GM21360 (cell line): ENCODE measurements around the gene ACTL7A.
"Not testable (repeated sequence)": the region's sequence is repeated elsewhere in the genome, so short reads cannot be mapped to it uniquely, and the experiment has no call there.

Source experiments
- ATAC-seq: cut with Tn5 transposase; IDR thresholded peaks from one replicate; pipeline ENCODE4 v1.9.1; 2021; ENCODE audit warnings: mild to moderate bottlenecking, moderate library complexity; ENCODE audit not compliant: unreplicated experiment

Gene ACTL7A

DNA sequence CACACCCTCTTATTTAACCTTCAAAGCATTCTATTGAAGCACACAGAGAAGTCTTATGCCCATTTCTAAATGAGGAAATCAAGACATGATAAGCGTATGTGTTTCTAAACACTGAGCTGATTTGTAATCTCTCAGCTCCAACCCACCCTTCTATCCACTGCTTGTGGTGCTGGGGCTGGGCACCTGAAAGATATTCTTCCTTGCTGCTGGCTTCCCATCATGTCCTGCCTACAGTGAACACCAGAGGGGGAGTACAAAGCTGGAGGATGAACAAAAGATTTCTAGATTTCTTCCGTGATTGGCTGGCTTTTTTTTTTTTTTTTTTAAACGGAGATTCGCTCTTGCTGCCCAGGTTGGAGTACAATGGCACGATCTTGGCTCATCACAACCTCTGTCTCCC is 14.4 kb downstream of the ACTL7A start:
- no peak for ATAC-seq

DNA sequence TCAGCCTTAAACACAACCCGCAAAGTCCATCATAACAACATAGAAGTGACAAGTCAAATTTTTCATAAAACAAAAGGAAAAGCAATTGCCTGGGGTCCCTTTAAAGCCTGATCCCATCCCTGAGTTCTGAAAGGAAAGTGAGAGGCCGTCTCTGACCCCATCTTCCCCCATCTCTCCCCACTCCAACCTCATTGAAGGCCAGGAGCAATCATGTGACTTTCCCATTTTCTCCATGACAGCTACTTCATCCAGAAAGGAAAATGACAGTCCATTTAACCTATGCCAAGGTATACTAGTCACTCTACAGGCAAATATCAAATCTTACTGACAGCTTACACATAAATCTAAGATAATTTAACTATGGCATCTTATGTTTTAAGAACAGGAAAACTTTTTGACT is 15.5 kb downstream of the ACTL7A start:
- no peak for ATAC-seq

DNA sequence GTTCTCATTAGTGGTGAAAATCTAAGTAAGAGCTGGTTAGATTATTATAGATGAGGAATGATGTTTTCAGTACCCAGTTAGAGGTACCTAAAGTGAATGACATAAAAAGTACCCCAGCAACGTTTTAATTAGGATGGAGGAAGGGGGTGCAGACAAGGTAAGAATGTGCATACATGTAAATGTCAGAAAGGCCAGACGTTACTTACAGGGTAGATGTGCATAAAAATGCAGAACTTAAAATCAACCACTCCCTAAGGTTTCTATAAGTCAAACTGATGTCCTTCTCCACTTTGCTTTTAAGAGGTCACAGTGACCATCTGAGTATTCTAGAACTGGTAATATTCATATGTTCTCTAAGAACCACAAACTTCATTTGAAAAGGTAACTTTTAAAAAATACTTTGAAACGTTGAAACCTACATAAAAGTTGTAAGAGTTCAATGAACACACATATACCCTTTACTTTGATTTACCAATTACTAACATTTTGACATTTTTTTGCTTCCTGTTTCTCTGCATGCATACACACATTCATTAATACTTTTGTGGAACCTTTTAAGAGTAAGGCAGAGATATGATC is 18.8 kb downstream of the ACTL7A start:
- ATAC-seq, result no peak

DNA sequence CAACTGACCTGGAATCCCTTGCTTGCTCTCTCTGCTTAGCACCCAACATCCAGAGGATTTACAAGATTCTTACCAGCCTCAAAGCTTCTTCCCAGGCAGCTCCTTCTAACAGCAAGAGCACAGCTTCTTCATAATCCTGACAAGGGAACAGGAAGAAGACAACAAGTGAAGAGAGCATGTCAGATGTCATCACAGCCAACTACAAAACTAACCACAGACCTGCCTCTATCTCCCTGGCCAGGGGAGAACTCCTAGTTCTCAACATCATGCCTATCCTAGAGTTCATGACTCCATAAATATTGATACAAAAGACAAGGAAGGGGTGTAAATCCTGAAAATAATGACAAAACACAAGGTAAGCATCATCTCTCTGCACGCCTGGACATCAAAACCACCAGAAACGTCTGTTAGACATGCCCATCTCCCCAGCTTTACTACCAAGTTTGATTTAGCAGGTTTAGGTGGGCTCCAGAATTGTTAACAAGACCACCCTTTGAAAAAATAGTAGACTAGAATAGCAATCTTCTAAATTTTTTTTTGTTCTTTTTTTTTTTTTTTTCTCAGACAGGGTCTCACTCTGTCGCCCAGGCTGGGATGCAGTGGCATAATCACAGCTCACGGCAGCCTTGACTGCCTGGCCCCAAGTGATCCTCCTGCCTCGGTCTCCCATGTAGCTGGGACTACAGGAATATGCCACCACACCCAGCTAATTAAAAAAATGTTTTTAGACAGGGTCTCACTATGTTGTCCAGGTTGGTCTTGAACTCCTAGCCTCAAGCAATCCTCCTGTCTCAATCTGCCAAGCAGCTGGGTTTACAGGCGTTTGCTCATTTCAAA is 20.2 kb downstream of the ACTL7A start:
- ATAC-seq, result no peak

DNA sequence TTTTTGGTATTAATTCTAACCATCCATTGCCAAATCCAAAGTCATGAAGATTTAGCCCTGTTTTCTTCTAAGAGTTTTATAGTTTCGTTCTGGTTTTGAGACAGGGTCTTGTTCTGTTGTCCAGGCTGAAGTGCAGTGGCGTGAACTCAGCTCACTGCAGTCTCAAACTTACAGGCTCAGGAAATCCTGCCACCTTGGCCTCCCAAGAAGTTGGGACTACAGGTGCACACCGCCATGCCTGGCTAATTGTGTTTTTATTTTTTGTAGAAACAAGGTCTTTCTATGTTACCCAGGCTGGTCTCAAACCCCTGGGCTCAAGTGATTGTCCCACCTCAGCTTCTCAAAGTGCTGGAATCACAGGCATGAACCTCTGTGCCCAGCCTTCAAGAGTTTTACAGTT is 21.0 kb downstream of the ACTL7A start:
- ATAC-seq, result no peak

DNA sequence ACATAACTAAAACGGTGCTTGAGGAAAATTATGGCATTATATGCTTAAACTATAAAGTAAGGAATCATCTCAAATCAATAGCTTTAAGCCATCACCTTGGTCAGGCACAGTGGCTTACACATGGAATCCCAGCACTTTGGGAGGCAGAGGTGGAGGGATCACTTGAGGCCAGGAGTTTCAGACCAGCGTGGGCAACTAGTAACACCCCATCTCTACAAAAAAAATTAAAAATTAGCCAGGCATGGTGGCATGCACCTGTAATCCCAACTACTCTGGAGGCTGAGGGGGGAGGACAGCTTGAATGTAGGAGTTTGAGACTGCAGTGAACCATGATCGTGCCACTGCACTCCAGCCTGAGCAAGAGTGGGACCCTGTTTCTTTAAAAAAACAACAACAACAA is 22.6 kb downstream of the ACTL7A start:
- no peak for ATAC-seq

DNA sequence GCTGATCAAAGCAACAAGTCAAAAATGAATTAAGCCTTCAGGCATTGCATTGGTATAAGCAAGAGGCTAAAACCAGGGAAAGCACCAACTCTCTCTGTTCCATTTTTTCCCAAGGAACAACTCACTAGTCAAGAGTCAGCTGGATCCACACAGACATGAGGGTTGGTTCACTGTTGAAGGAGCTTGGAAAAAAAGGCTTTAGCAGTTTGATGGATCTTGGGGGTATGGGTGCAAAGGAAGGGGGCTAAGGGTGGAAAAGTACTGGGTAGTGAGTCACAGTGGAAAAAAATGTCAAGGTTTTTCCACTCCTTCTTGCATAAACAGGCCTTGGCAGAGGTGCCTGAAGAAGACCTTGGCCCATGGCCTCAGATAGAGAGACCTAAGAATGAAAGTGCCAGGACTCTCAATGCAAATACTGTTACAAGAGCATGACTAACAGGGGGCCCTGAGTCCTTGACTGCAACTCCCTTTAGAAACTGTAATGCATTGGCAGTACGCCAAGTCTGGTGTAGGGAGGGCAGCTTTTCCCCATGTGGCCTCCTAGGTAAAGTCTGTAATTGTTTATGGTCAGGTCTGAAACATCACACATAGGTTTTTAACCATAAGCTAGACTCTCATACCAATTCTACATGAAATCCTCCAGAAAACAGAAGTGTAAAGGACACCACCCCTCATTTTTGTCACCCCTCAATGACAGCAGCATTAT is 23.7 kb downstream of the ACTL7A start:
- ATAC-seq, result peak; percentile 99

DNA sequence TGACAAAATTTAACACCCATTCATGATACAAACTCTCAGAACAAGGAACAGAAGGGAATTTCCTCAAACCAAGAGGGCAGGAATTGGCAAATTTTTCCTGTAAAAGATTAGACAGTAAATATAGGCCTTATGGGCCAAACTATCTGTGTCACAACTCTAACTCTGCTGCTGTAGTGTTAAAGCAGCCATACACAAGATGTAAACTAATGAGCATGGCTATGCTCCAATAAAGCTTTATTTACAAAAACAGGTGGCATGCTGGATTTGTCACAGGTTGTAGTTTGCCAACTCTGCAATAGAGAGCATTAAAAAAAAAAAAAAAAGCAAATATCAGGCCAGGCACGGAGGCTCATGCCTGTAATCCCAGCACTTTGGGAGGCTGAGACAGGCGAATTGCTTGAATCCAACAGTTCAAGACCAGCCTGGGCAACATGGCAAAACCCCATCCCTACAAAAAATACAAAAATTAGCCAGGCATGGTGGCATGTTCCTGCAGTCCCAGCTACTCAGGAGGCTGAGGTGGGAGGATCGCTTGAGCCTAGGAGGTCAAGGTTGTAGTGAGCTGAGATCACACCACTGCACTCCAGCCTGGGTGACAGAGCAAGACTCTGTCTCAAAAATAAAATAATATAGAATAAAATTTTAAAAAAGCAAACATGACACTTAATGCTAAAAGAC is 24.7 kb downstream of the ACTL7A start:
- not testable (repeated sequence) for ATAC-seq

DNA sequence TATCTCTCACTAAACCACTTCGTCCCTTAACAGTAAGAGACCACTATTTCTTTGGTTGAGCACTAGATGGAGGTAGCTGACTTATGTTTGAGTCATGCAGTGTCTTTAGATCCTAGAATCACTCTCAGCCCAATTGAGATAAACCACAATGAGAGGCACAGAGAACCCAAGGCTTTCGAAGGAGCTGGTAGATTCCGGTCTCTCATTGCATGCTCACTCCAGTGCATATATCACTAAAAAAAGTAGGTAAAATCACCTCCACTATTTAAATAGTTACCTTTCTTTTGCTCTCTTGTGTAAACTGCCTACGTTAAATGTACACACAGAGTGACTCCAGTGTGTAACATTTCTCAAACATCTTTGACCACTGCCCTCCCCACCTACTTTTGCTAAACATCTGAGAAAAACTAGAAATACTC is 27.6 kb downstream of the ACTL7A start:
- ATAC-seq, result no peak

DNA sequence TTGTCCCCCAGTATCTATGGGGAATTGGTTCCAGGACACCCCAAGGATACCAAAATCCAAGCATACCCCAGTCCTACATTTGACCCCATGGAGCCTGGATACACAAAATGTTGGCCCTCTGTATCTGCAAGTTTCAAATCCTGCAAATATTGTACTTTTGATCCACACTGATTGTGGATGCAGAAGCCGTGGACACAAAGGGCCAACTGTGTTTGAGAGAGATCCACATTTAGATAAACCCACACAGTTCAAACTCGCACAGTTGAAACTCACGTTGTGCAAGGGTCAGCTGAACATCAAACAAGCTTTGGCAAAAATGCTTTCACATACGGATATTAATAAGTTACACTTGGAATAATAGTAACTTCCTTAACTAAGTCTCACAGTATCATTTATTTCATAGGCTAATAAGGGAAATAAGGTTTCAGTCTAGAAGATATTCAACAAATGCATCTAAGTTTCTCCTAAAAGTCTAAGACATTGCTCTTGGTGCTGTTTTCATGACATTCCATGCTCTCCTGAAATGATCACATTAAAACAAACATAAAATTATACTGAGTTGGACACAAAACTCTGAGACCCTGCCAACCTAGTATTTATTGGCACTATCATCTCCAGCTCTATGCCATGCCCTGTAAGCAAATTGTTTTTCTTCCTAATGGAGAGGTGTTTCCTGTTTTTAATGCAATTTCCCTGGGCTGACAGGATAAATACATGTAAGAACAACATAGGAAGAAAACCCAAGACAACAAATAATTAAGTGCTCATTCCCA is 32.3 kb downstream of the ACTL7A start:
- no peak for ATAC-seq

DNA sequence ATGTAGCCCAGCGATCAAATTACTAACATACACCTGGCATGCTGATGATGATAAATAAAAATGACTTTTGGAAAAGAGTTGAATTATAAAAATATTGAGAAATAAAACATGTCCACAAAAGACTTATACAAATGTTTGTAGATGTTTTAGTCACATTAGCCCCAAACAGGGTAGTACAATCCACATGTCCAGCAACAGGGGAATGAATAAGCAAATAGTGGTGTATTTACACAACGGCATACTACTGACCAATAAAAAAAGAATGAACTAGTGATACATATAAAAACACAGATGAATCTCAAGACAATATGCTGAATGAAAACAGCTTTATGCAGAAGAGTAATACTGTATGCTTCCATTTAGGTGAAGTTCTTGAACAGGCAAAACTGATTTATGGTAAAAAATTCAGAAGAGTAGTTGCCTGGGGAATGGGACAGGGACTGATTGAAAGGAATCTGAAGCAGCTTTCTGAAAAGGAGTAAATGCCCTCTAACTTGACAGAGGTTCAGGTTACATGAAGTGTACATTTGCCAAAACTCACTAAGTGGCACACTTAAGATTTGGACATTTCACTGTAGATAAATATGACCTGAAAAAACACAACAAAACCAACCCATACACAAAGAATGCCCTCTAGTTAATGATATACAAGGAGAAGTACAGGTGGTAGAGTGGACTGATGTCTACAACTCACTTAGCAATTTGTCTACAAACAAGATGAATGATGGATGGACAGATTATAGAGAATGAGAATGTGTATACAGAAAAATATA is 35.4 kb downstream of the ACTL7A start:
- no peak for ATAC-seq

DNA sequence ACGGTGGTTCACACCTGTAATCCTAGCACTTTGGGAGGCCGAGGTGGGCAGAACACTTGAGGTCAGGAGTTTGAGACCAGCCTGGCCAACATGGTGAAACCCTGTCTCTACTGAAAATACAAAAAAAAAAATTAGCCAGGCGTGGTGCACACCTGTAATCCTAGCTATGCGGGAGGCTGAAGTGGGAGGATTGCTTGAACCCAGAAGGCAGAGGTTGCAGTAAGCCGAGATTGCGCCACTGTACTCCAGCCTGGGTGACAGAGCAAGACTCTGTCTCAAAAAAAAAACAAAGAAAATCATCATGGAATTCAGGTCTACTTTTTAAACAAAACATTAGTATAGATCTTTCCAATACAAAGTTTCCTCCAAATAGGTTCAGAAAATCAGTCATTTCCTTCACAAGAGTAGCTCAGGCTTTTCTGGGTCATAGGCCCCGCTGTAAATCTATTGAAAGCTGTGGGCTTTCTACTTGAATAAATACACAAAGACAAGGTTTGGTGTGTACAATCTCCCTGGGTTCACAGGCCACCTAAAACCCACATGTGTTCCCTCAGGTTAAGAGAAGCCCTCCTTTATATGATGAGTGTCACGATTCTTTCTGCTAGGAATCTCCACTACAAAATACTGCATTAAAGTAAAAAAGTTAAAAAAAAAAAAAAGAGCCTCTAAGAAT is 37.1 kb downstream of the ACTL7A start:
- not testable (repeated sequence) for ATAC-seq

DNA sequence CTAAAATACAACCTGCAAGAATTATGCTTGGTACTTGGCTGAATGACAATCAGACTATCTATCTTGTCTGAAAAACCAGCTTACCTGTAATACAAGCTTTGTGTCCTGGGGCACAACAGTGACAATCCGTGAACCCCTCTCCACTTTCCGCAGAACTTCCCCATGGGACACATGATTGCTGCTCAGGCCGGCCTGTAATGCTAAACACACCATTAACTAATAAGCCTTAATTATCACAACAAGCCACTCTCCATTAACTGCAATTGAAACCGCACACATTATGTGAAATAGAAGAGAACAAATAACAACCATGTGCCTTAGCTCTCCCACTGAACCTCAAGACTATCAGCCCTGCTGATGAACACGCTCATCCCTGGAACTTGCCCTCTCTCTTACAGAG is 38.1 kb downstream of the ACTL7A start:
- no peak for ATAC-seq

DNA sequence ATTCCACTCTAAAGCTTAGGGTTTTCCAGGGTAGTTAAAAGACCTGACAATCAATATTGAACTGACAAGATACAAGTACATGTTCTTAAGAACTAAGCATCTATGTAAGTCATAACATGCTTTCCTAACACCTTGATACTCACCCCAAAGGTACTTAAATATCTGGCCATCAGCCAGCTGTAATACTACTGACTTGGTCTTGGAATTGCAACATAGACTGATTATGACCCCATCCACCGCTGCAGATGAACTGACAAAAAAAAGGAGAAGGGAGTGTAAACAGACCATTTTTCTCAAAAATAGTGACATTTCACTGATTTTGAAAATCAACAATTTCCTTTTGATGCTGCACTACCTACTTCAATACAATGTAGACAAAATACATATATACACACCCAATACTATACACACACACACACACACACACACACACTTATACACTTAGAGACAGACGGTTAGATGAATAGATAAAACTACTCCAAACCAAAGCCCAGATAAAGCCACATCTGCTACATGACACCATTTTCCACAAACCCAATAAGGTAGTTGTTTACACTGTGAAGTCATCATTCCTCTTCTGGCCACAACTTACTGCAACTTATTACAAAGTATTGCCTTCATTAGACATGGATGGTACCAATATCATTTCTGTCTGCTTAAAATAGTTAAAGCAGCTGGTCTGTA is 41.5 kb downstream of the ACTL7A start:
- ATAC-seq, result no peak

DNA sequence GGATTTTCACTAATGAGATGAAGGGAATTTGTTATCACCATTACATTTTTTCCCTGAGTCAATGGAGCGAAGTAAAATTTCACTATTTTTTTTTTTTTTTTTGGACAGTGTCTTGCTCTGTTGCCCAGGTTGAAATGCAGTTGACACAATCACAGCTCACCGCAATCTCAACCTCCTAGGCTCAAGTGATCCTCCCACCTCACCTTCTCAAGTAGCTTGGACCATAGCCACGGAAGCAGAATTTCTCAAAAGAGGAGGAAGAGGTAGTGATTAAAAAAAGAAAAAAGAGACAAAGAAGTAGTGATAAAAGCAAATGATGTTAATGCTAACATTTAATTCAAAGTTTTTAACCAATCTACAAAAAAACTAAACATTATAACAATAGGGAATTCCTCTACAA is 42.1 kb downstream of the ACTL7A start:
- ATAC-seq, result no peak

DNA sequence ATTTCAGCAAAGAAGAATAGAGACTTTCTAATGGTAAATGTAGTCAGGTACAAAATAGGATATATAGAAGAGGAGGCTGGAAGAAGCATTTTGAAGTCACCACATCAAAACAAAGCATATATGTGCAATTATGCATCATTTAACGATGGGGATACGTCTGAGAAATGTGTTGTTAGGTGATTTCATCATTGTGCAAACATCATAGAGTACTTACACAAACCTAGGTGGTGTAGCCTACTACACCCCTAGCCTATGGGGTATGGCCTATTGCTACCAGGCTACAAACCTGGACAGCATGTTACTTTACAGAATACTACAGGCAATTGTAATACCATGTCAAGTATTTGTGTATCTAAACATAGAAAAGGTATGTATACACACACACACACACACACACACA is 43.4 kb downstream of the ACTL7A start:
- ATAC-seq, result no peak

DNA sequence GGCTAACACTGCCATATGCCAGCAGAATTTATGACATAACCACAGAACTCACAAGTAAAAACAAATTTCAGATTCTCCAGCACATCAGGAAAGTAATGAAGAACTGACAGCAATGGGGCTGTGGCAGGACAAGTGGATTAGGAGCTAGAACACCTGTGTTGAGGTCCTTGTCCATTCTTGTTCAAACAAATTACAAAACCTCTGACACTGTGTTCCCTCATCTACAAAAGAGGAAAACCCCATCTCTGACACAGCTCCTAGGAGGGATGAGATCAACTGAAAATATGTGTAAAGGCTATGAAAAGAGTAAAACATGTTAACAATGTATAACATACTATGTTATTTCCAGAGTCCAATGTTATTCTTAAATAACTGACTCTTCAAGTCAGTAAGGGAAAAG is 48.3 kb downstream of the ACTL7A start:
- ATAC-seq, result no peak

DNA sequence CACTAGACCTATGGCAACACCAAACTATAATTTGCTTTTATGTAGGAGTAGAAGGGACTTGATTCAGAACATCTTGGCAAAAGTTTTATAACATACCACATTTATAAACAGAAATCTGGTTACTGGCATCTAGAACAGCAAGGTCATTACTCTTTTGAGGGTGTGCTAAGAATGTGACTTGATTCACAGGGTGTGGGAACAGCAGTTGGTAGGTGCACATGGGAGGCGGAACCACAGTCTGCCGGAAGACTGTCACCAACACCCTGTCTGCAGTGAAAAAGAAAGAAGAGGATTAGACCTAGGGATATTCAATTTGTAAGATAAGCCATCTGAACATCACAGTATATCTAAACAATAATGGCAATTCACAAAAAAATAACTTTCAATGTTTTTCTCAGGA is 48.8 kb downstream of the ACTL7A start:
- no peak for ATAC-seq

DNA sequence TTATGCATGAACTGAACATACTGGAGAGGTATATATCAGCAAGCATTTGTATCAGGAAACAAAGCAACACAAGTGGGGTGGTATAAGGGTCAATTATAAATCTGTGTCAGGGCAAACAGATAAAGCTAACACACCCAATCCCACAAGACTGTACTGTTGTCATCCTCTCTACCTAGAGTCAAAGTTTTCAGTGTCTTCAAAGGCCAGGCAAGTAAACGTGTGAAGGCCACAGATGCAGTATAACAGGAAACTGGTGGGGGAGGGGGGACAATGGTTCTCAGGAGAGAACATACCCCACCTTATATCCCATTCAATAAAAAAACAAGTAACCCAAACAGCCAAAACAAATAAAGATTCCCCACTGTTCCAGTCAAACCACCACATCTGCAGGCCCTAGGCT is 49.8 kb downstream of the ACTL7A start:
- ATAC-seq, result no peak
